Measurements from ENCODE around the gene AHNAK. TPM values are rescaled to one million over a fixed set of nuclear protein-coding genes. Genes with fewer than 3 reads are reported as not detected.

Gene AHNAK
- total RNA-seq, 1 experiment from 2014 or later, result 73.0 TPM

- ChIA-PET CTCF (no interaction called here), POLR2A (ENCODE audit: low non-redundant PET) (no interaction called here)
- H3K36me3 ChIP-seq (ENCODE audit: insufficient read depth, low read length, poor library complexity, severe bottlenecking), result no peaks in the 10 kb centered on the region
- no peak overlapping the region for H3K27ac ChIP-seq (ENCODE audit: low read depth, low read length, poor library complexity, severe bottlenecking)
- H3K4me1 ChIP-seq (ENCODE audit: insufficient read depth, low read length, poor library complexity, severe bottlenecking), result peaks cover 8% of the 10 kb centered on the region
- no TSS peak for BruUV-seq (replicated peaks)
- no peaks in the 10 kb centered on the region for H3K9me3 ChIP-seq (ENCODE audit: low read depth, low read length, poor library complexity, severe bottlenecking)
- H3K27me3 ChIP-seq (replicated peaks; ENCODE audit: insufficient read depth, low read depth, low read length, poor library complexity), result no peaks in the 10 kb centered on the region
- no peak for DNase-seq (ENCODE audit: low spot score)
- intact Hi-C loops (cut with micrococcal nuclease; ENCODE audit: unreplicated experiment), result no loop called here
- TF ChIP-seq CTCF (conservative IDR thresholded peaks at IDR 0.05; ENCODE audit: low read depth, low read length) (no peak), EZH2 (IDR thresholded peaks at IDR 0.05; ENCODE audit: borderline replicate concordance, low read depth, low read length, poor library complexity, severe bottlenecking) (no peak)
- no peak overlapping the region for H3K4me3 ChIP-seq (ENCODE audit: low read depth, low read length, poor library complexity, severe bottlenecking)
These were observed 54.0 kb downstream of the AHNAK start for GRCh38 chr11:62492586-62492985.

- no peaks in the 10 kb centered on the region for H3K27me3 ChIP-seq (replicated peaks; ENCODE audit: insufficient read depth, low read depth, low read length, poor library complexity)
- no TSS peak for BruUV-seq (replicated peaks)
- no peak for DNase-seq (ENCODE audit: low spot score)
- ChIA-PET POLR2A (ENCODE audit: low non-redundant PET) (no interaction called here), CTCF (no interaction called here)
- TF ChIP-seq EZH2 (IDR thresholded peaks at IDR 0.05; ENCODE audit: borderline replicate concordance, low read depth, low read length, poor library complexity, severe bottlenecking), result no peak
- TF ChIP-seq CTCF (conservative IDR thresholded peaks at IDR 0.05; ENCODE audit: low read depth, low read length), result no peak
- no peaks in the 10 kb centered on the region for H3K4me1 ChIP-seq (ENCODE audit: insufficient read depth, low read length, poor library complexity, severe bottlenecking)
- intact Hi-C loops (cut with micrococcal nuclease; ENCODE audit: unreplicated experiment), result no loop called here
- no peaks in the 10 kb centered on the region for H3K36me3 ChIP-seq (ENCODE audit: insufficient read depth, low read length, poor library complexity, severe bottlenecking)
- H3K4me3 ChIP-seq (ENCODE audit: low read depth, low read length, poor library complexity, severe bottlenecking), result no peak overlapping the region
- H3K9me3 ChIP-seq (ENCODE audit: low read depth, low read length, poor library complexity, severe bottlenecking), result no peaks in the 10 kb centered on the region
- no peak overlapping the region for H3K27ac ChIP-seq (ENCODE audit: low read depth, low read length, poor library complexity, severe bottlenecking)
These were observed 54.9 kb downstream of the AHNAK start for GRCh38 chr11:62491571-62492329.

- POLR2A ChIA-PET (ENCODE audit: low non-redundant PET), result no interaction called here
- H3K4me3 ChIP-seq (ENCODE audit: low read depth, low read length, poor library complexity, severe bottlenecking), result no peak overlapping the region
- no peaks in the 10 kb centered on the region for H3K27me3 ChIP-seq (replicated peaks; ENCODE audit: insufficient read depth, low read depth, low read length, poor library complexity)
- no peak for TF ChIP-seq EZH2 (IDR thresholded peaks at IDR 0.05; ENCODE audit: borderline replicate concordance, low read depth, low read length, poor library complexity, severe bottlenecking)
- TF ChIP-seq CTCF (conservative IDR thresholded peaks at IDR 0.05; ENCODE audit: low read depth, low read length), result no peak
- intact Hi-C loops (cut with micrococcal nuclease; ENCODE audit: unreplicated experiment), result no loop called here
- no peak for DNase-seq (ENCODE audit: low spot score)
- no peaks in the 10 kb centered on the region for H3K4me1 ChIP-seq (ENCODE audit: insufficient read depth, low read length, poor library complexity, severe bottlenecking)
- CTCF ChIA-PET, result no interaction called here
- BruUV-seq (replicated peaks), result no TSS peak
- H3K27ac ChIP-seq (ENCODE audit: low read depth, low read length, poor library complexity, severe bottlenecking), result no peak overlapping the region
- H3K9me3 ChIP-seq (ENCODE audit: low read depth, low read length, poor library complexity, severe bottlenecking), result no peaks in the 10 kb centered on the region
- H3K36me3 ChIP-seq (ENCODE audit: insufficient read depth, low read length, poor library complexity, severe bottlenecking), result no peaks in the 10 kb centered on the region
These were observed 57.4 kb downstream of the AHNAK start for GRCh38 chr11:62489204-62489603.

Data from A673 (cell line).